ENCODE results near the gene WAC. TPM values are rescaled to one million over a fixed set of nuclear protein-coding genes. Genes with fewer than 3 reads are reported as not detected.
A peak's percentile ranks its signal among the peaks of the same experiment; 100 is the strongest.
"Not testable (repeated sequence)": the region's sequence is repeated elsewhere in the genome, so short reads cannot be mapped to it uniquely, and the experiment has no call there.

WAC gene
- total RNA-seq, 1 donor from 2014 or later = 125 TPM

DNA sequence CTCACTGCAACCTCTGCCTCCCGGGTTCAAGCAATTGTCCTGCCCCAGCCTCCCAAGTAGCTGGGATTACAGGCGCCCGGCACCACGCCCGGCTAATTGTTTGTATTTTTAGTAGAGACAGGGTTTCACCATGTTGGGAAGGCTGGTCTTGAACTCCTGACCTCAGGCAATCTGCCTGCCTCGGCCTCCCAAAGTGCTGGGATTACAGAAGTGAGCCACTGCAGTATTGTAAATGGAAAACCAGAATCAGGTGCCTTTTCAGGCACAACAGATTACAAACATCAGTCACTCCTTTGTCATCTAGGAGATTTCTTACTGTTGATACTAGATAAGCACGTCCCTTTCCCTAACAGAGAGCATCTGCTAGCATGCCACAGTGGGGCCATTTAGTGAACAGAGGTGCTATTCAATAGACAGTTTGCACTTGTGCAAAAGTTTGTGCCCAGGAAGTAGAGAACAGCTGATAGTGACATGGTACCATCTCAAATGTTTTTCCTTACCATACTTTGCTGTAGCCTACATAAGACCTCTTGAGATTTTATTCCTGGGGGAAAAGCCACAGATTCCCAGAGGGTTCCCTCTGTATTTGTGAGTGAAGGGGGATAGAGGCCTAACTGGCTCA lies 24.5 kb upstream of the WAC start:
- Mint-ChIP-seq H3K4me3 (no peak overlapping the region), H3K27me3 (peaks cover 8% of the 10 kb centered on the region), H3K4me1 (no peaks in the 10 kb centered on the region), H3K27ac (no peak overlapping the region), H3K36me3 (ENCODE audit: low read depth) (no peaks in the 10 kb centered on the region), H3K9me3 (no peaks in the 10 kb centered on the region)
- no peak for DNase-seq
- intact Hi-C loops (cut with micrococcal nuclease) = no loop called here

DNA sequence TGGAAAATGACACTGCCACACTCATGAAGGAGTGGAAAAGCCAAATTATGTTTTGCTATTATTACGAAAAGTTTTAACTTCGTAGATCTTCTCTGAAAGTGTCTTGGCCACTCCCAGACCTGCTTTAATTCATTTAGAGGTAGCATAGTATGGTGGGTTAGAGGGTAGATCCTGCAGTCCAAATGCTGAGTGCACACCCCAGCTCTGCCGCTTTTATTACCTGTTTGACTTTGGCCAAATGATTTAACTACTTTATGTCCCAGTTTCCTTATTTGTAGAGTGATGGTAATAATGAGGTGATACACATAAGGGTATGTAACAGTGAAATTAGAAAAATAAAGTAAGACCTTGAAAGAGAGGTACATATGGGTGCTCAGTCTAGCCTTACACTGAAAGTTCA lies 23.6 kb upstream of the WAC start:
- no peaks in the 10 kb centered on the region for H3K9me3 Mint-ChIP-seq
- no peaks in the 10 kb centered on the region for H3K36me3 Mint-ChIP-seq (ENCODE audit: low read depth)
- no peak overlapping the region for H3K4me3 Mint-ChIP-seq
- H3K27ac Mint-ChIP-seq = no peak overlapping the region
- H3K27me3 Mint-ChIP-seq = peaks cover 12% of the 10 kb centered on the region
- DNase-seq = no peak
- no peaks in the 10 kb centered on the region for H3K4me1 Mint-ChIP-seq
- intact Hi-C loops (cut with micrococcal nuclease) = no loop called here

DNA sequence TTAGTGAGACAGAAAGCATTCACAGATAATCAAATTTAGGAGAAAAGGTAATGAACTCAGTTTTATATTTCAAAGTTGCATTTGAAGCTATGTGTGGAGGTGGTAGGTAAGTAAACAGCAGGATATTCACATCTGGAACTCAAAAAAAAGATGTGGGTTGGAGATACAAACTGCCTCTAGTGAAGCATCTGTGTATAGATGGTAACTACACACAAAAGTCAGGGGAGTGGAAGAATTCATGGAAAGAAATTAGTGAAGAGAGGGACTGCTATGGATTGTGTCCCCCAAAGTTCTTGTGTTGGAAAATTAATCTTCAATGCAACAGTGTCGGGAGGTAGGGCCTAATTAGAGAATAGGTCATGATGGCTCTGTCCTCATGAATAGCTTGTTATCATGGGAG lies 18.3 kb upstream of the WAC start:
- Mint-ChIP-seq H3K36me3 (ENCODE audit: low read depth) (no peaks in the 10 kb centered on the region), H3K27me3 (peaks cover 18% of the 10 kb centered on the region), H3K4me3 (no peak overlapping the region), H3K27ac (no peak overlapping the region), H3K4me1 (no peaks in the 10 kb centered on the region), H3K9me3 (no peaks in the 10 kb centered on the region)
- DNase-seq = no peak
- intact Hi-C loops (cut with micrococcal nuclease) = no loop called here

DNA sequence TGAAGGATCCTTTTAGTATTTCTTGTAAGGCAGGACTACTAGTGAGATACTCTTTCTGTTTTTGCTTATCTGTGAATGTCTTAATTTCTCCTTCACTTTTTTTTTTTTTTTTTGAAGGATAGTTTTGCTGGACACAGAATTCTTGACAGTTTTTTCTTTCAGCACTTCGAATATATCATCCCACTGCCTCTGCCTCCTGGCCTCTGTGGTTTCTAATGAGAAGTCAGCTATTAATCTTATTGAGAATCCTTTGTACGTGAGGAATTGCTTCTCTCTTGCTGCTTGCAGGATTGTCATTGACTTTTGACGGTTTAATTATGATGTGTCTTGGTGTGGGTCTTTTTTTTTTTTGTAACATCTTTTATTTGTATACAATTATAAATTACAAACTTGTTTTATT lies 12.6 kb upstream of the WAC start:
- H3K4me3 Mint-ChIP-seq = no peak overlapping the region
- H3K27ac Mint-ChIP-seq = no peak overlapping the region
- H3K36me3 Mint-ChIP-seq (ENCODE audit: low read depth) = peaks cover 32% of the 10 kb centered on the region
- peaks cover 4% of the 10 kb centered on the region for H3K27me3 Mint-ChIP-seq
- peaks cover 5% of the 10 kb centered on the region for H3K4me1 Mint-ChIP-seq
- peaks cover 16% of the 10 kb centered on the region for H3K9me3 Mint-ChIP-seq
- intact Hi-C loops (cut with micrococcal nuclease) = no loop called here
- no peak for DNase-seq

DNA sequence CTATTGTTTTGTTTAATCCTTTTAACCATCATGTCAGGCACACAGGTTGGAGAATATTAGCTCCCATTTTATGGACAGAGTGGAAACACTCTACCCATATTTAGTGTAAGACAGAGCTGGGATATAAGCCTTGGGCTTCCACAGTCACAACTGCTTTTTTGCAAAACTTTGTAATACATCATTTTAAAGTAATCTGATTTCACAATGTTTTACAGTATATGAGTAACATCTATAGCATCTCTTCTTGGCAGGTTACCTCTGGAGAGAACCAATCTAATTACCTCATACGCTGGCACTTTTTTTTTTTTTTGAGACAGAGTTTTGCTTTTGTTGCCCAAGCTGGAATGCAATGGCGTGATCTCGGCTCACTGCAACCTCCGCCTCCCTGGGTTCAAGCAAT lies 12.1 kb upstream of the WAC start:
- H3K4me3 Mint-ChIP-seq; H3K4me1 Mint-ChIP-seq; DNase-seq; intact Hi-C loops (cut with micrococcal nuclease); H3K27ac Mint-ChIP-seq; H3K27me3 Mint-ChIP-seq: not testable (repeated sequence)
- peaks cover 36% of the 10 kb centered on the region for H3K36me3 Mint-ChIP-seq (ENCODE audit: low read depth)
- peaks cover 16% of the 10 kb centered on the region for H3K9me3 Mint-ChIP-seq

DNA sequence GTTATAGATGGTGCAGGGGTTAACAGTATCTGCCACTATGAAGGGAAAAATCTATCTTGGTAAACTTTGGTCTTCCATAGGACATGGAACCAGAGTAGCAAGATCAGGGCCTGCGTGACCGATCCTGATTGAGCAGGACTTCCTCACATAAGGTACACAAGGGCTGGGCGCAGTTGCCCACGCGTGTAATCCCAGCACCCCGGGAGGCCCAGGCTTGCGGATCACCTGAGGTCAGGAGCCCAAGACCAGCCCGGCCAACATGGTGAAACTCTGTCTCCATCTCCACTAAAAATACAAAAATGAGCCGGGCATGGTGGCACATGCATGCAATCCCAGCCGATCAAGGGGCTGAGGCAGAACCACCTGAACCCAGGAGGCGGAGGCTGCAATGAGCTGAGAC lies 11.0 kb upstream of the WAC start:
- peaks cover 20% of the 10 kb centered on the region for H3K9me3 Mint-ChIP-seq
- H3K4me1 Mint-ChIP-seq; intact Hi-C loops (cut with micrococcal nuclease); H3K27me3 Mint-ChIP-seq; H3K4me3 Mint-ChIP-seq; DNase-seq; H3K27ac Mint-ChIP-seq: not testable (repeated sequence)
- H3K36me3 Mint-ChIP-seq (ENCODE audit: low read depth) = peaks cover 45% of the 10 kb centered on the region

DNA sequence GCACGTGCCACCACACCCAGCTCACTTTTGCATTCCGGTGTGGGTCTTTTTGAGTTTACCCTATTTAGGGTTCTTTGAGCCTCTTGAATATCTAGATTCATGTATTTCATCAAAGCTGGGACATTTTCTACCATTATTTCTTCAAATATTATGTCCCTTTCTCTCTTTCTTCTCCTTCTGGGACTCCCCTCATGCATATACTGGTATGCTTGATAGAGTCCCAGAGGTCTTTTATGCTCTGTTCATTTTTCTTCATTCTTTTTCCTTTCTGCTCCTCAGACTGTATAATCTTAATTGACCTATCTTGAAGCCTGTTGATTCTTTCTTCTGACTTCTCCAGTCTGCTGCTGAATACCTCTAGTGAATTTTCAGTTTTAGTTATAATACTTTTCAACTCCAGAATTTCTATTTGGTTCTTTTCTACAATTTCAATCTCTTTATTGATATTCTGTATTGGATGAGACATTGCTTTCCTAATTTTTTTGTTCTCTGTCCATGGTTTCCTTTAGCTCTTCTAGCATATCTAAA lies 9.1 kb upstream of the WAC start:
- peaks cover 7% of the 10 kb centered on the region for H3K4me1 Mint-ChIP-seq
- no peak overlapping the region for H3K4me3 Mint-ChIP-seq
- peaks cover 20% of the 10 kb centered on the region for H3K9me3 Mint-ChIP-seq
- no peaks in the 10 kb centered on the region for H3K27me3 Mint-ChIP-seq
- intact Hi-C loops (cut with micrococcal nuclease) = no loop called here
- no peak overlapping the region for H3K27ac Mint-ChIP-seq
- no peak for DNase-seq
- H3K36me3 Mint-ChIP-seq (ENCODE audit: low read depth) = peaks cover 52% of the 10 kb centered on the region

DNA sequence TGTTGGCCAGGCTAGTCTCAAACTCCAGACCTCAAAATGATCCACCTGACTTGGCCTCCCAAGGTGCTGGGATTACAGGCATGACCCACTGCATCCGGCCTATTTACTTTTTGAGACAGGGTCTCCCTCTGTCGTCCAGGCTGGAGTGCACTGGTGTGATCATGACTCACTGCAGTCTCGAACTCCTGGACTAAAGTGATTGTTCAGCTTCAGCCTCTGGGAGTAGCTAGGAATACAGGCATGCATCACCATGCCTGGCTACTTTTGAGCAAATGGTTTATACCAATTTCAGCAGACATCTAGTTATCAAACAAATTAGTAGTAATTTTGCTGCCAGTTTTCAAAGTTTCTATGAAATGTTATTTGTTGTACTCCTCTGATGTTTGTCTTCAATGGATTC lies 2.2 kb upstream of the WAC start:
- Mint-ChIP-seq H3K27ac (peak overlapping the region; percentile 57), H3K27me3 (peaks cover 1% of the 10 kb centered on the region), H3K4me3 (peak overlapping the region; percentile 98), H3K4me1 (peaks cover 35% of the 10 kb centered on the region), H3K36me3 (ENCODE audit: low read depth) (peaks cover 62% of the 10 kb centered on the region), H3K9me3 (peaks cover 4% of the 10 kb centered on the region)
- peak; percentile 58 for DNase-seq
- intact Hi-C loops (cut with micrococcal nuclease) = loop anchor here (5.0 kb wide), 6 partner anchors 37 to 1833 kb away; partner anchors contain the start of genes ACBD5, BAMBI, PDSS1 and RAB18

DNA sequence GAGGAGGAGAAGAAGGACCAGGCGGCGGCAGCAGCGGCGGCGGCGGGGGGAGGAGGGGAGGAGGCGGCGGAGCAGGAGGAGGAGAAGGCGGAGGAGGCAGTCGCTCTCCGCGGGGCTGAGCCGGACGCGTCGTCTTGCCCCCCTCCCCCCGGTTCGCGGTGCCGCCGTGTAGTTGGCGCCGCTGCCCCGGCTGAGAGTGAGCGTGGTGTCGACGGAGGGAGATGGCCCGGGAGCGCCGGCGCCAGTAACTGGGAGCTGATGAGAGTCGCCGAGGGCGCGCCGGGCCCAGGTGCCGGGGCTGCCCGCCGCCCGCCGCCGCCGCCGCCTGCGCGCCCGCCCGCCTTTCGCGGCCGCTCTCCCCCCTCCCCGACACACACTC lies 257 bp downstream of the WAC start:
- intact Hi-C loops (cut with micrococcal nuclease) = loop anchor here (2.0 to 5.0 kb wide), 9 partner anchors 34 to 1836 kb away; partner anchors contain the start of genes ACBD5, BAMBI, MPP7 and PDSS1
- H3K4me1 Mint-ChIP-seq = peaks cover 48% of the 10 kb centered on the region
- peak overlapping the region; percentile 100 for H3K27ac Mint-ChIP-seq
- no peaks in the 10 kb centered on the region for H3K9me3 Mint-ChIP-seq
- peaks cover 1% of the 10 kb centered on the region for H3K27me3 Mint-ChIP-seq
- H3K36me3 Mint-ChIP-seq (ENCODE audit: low read depth) = peaks cover 63% of the 10 kb centered on the region
- DNase-seq = no peak
- peak overlapping the region; percentile 98 for H3K4me3 Mint-ChIP-seq

DNA sequence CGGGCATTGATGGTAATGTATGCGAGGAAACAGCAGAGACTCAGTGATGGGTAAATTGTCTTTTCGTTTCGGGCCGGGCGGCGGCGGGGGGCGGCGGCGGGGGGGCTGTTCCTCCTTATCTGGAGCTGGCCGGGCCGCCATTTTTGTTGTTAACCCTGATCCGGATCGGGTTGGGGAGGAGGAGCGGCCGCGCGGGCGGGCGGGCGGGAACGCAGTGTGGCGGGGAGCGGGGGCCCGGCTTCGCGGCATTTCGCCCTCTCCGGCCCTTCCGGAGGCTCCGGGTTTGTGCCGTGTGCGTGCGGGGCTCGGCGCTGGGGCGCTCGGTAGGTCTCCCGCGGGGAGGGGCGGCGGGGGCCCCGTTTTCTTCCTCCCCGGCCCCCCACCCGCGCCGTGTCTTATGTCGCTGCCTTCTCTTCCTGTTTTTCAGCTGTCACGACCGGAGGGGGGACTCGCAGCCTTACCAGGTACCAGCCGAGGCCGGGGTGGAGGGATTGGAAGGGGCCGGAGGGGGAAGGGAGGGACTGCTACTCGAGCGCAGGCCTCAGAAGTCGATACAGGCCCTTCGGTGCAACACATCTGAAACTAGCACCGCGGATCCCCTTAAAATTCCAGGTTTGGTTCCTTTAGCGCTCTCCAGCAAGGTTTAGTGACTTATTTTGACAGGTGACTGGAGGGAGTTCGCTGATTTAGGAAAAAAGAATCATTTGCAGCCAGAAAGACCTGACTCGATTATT lies 820 bp downstream of the WAC start:
- H3K36me3 Mint-ChIP-seq (ENCODE audit: low read depth) = peaks cover 66% of the 10 kb centered on the region
- peaks cover 48% of the 10 kb centered on the region for H3K4me1 Mint-ChIP-seq
- intact Hi-C loops (cut with micrococcal nuclease) = loop anchor here (2.0 to 5.0 kb wide), 10 partner anchors 17 to 1836 kb away; partner anchors contain the start of genes ACBD5, BAMBI, MPP7 and PDSS1
- no peaks in the 10 kb centered on the region for H3K9me3 Mint-ChIP-seq
- H3K27me3 Mint-ChIP-seq = peaks cover 1% of the 10 kb centered on the region
- H3K27ac Mint-ChIP-seq = peak overlapping the region; percentile 95
- H3K4me3 Mint-ChIP-seq = peak overlapping the region; percentile 98
- peak; percentile 89 for DNase-seq

DNA sequence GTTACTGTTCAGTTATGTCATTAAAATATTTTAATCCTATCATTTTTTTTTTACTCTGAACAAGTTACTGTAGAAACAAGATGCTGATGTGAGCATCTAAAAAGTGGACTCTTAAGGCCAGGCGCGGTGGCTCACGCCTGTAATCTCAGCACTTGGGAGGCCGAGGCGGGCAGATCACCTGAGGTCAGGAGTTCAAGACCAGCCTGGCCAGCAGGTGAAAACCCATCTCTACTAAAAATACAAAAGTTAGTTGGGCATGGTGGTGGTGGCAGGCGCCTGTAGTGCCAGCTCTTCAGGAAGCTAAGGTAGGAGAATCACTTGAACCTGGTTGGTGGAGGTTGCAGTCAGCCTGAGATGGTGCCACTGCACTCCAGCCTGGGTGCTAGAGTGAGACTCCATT lies 2.9 kb downstream of the WAC start:
- peak overlapping the region; percentile 90 for H3K4me3 Mint-ChIP-seq
- DNase-seq = peak; percentile 56

DNA sequence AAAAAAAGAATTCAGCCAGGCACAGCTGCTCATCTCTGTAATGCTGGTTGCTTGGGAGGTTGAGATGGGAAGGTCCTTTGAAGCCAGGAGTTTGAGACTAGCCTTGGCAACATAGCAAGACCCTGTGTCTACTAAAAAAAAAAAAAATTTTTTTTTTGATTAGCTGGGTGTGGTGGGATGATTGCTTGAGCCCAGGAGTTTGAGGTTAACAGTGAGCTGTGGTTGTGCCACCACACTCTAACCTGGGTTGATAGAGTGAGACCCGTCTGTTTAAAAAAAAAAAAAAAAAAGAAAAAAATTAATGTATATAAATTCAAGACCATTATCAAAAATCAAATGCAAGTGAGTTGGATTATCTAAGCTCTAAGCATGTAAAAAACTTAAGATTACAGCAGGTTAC lies 5.7 kb downstream of the WAC start:
- H3K36me3 Mint-ChIP-seq (ENCODE audit: low read depth) = peaks cover 72% of the 10 kb centered on the region
- H3K27ac Mint-ChIP-seq = no peak overlapping the region
- peaks cover 45% of the 10 kb centered on the region for H3K4me1 Mint-ChIP-seq
- intact Hi-C loops (cut with micrococcal nuclease) = no loop called here
- H3K9me3 Mint-ChIP-seq = no peaks in the 10 kb centered on the region
- H3K4me3 Mint-ChIP-seq = no peak overlapping the region
- H3K27me3 Mint-ChIP-seq = no peaks in the 10 kb centered on the region
- DNase-seq = peak; percentile 37

More for the DNA sequence above, 2.9 kb downstream of the WAC start:
- Mint-ChIP-seq H3K9me3 (no peaks in the 10 kb centered on the region), H3K36me3 (ENCODE audit: low read depth) (peaks cover 66% of the 10 kb centered on the region), H3K27me3 (peaks cover 1% of the 10 kb centered on the region), H3K27ac (no peak overlapping the region), H3K4me1 (peaks cover 43% of the 10 kb centered on the region)
- intact Hi-C loops (cut with micrococcal nuclease) = loop anchor here (2.0 kb wide), 1 partner anchor 15 kb away; no protein-coding TSS in a partner anchor

DNA sequence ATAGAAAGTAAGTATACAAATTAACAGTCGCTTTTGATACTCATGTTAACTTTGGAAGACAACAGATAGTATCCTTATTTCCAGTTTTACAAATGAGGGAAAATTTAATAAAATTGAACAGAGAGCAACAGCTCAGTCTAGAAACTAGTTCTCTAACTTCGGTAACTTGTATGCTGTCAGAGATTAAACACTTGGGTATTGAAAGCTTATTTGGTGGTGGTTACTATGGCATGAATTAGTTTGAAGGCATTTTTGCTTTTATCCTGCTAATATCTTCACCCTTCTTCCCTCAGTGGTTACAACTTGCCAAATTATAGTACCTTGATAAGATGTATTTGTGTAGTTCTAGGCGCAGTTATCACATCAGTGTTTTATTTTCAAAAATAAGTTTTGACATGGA lies 7.2 kb downstream of the WAC start:
- Mint-ChIP-seq H3K36me3 (ENCODE audit: low read depth) (peaks cover 64% of the 10 kb centered on the region), H3K9me3 (no peaks in the 10 kb centered on the region), H3K4me1 (peaks cover 43% of the 10 kb centered on the region), H3K4me3 (no peak overlapping the region), H3K27me3 (no peaks in the 10 kb centered on the region), H3K27ac (no peak overlapping the region)
- DNase-seq = peak; percentile 6
- intact Hi-C loops (cut with micrococcal nuclease) = no loop called here

DNA sequence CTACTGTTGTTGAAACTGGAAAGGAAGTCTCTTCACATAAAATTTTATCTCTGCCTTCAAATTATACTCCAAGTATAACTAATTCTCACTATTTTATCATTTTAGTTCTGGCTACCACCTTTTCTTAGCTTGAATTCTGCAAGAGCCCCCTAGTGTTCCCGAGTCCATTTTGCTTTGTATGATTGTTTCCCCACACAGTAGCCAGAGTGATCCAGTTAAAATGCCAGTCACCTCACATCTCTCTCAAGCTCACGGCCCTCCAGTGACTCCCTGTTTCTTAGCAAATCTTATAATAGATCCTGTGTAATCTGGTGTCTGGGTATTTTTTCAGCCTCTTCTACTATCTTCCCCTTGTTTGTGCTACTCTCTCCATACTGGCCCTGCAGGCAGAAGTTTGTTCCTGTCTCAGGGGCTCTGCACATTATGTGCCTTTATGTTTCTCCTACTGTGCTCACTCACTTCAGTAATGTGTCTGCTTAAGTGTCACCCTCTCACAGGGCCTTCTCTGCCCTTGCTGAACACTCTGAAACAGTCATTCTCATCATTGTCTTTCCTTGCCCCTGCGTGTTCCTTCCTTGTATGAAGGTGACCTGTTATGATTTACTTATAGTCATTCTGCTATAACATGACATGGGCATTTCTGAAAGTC lies 8.9 kb downstream of the WAC start:
- H3K27me3 Mint-ChIP-seq = no peaks in the 10 kb centered on the region
- peak overlapping the region; percentile 65 for H3K27ac Mint-ChIP-seq
- peak; percentile 51 for DNase-seq
- peaks cover 41% of the 10 kb centered on the region for H3K4me1 Mint-ChIP-seq
- H3K9me3 Mint-ChIP-seq = no peaks in the 10 kb centered on the region
- peaks cover 55% of the 10 kb centered on the region for H3K36me3 Mint-ChIP-seq (ENCODE audit: low read depth)
- intact Hi-C loops (cut with micrococcal nuclease) = no loop called here
- no peak overlapping the region for H3K4me3 Mint-ChIP-seq
